ENCODE results near the gene BPI. TPM values are rescaled to one million over a fixed set of nuclear protein-coding genes. Genes with fewer than 3 reads are reported as not detected.
"Not testable (repeated sequence)": the region's sequence is repeated elsewhere in the genome, so short reads cannot be mapped to it uniquely, and the experiment has no call there.

The BPI gene
- total RNA-seq, 2 donors from 2014 or later: not detected

- DNase-seq: no peak
- ATAC-seq: no peak
- intact Hi-C loops (cut with DNase I, micrococcal nuclease): no loop called here
These were observed 28.0 kb upstream of the BPI start for GRCh38 chr20:38275815-38276550.

GRCh38 chr20:38277285-38277684, 26.7 kb upstream of the BPI start:
- DNase-seq (no peak), ATAC-seq (no peak)
- intact Hi-C loops (cut with DNase I, micrococcal nuclease): no loop called here

- DNase-seq (no peak), ATAC-seq (no peak)
- intact Hi-C loops (cut with DNase I, micrococcal nuclease): no loop called here
These were observed 26.3 kb upstream of the BPI start for GRCh38 chr20:38277691-38278090.

GRCh38 chr20:38278131-38278530, 25.8 kb upstream of the BPI start:
- intact Hi-C loops (cut with DNase I, micrococcal nuclease): no loop called here
- no peak for ATAC-seq
- DNase-seq: no peak

GRCh38 chr20:38278763-38279162, 25.2 kb upstream of the BPI start:
- no peak for ATAC-seq
- no peak for DNase-seq
- intact Hi-C loops (cut with DNase I, micrococcal nuclease): no loop called here

- DNase-seq; intact Hi-C loops (cut with DNase I, micrococcal nuclease); ATAC-seq: not testable (repeated sequence)
These were observed 22.6 kb upstream of the BPI start for GRCh38 chr20:38281176-38281915.

GRCh38 chr20:38283236-38283635, 20.7 kb upstream of the BPI start:
- intact Hi-C loops (cut with DNase I, micrococcal nuclease): no loop called here
- DNase-seq (no peak), ATAC-seq (no peak)

GRCh38 chr20:38284066-38284650, 19.8 kb upstream of the BPI start:
- ATAC-seq; DNase-seq; intact Hi-C loops (cut with DNase I, micrococcal nuclease): not testable (repeated sequence)

GRCh38 chr20:38284893-38285444, 19.0 kb upstream of the BPI start:
- DNase-seq (no peak), ATAC-seq (no peak)
- intact Hi-C loops (cut with DNase I, micrococcal nuclease): no loop called here

GRCh38 chr20:38286586-38287531, 17.1 kb upstream of the BPI start:
- intact Hi-C loops (cut with DNase I, micrococcal nuclease): no loop called here
- ATAC-seq (no peak), DNase-seq (no peak)

- ATAC-seq (no peak), DNase-seq (peak in 1 of 2 donors; percentile 19)
- intact Hi-C loops (cut with DNase I, micrococcal nuclease): no loop called here
These were observed 12.8 kb upstream of the BPI start for GRCh38 chr20:38290829-38291814.

- intact Hi-C loops (cut with DNase I, micrococcal nuclease): no loop called here
- DNase-seq (no peak), ATAC-seq (no peak)
These were observed 12.0 kb upstream of the BPI start for GRCh38 chr20:38291966-38292365.

- no peak for ATAC-seq
- no peak for DNase-seq
- intact Hi-C loops (cut with DNase I, micrococcal nuclease): no loop called here
These were observed 10.4 kb upstream of the BPI start for GRCh38 chr20:38293491-38294065.

GRCh38 chr20:38294076-38294591, 9.8 kb upstream of the BPI start:
- ATAC-seq (no peak), DNase-seq (no peak)
- intact Hi-C loops (cut with DNase I, micrococcal nuclease): no loop called here

- no peak for DNase-seq
- intact Hi-C loops (cut with DNase I, micrococcal nuclease): no loop called here
- no peak for ATAC-seq
These were observed 8.1 kb upstream of the BPI start for GRCh38 chr20:38295811-38296210.

GRCh38 chr20:38296433-38296832, 7.5 kb upstream of the BPI start:
- ATAC-seq (no peak), DNase-seq (no peak)
- intact Hi-C loops (cut with DNase I, micrococcal nuclease): no loop called here
